ENCODE results near the gene CNNM2. TPM values are rescaled to one million over a fixed set of nuclear protein-coding genes. Genes with fewer than 3 reads are reported as not detected.

CNNM2 gene
- total RNA-seq, 1 donor from 2014 or later: 9.6 TPM

DNA sequence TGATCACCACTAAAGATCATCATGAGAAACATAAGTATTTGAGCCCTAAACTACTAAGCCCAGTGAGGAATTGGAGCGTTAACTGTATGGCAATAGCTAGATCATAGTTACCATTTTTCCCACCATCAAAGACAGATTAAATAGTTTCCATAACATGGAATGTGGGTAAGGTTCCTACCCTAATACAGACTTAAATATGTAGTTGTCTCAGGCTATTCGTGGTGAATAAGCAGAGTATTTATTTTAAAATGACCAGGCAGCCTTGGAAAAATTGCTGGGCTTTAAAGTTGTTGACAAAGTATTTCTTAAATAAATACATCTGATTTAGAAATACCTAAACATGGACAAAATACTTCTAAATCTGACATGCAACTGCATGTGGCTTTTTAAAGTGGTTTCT, 168.2 kb downstream of the CNNM2 start:
- no peak overlapping the region for H3K4me3 Mint-ChIP-seq
- no peak for DNase-seq (ENCODE audit: low read depth, low spot score)
- H3K36me3 Mint-ChIP-seq (ENCODE audit: low read depth): peaks cover 35% of the 10 kb centered on the region
- peaks cover 3% of the 10 kb centered on the region for H3K4me1 Mint-ChIP-seq
- H3K27ac Mint-ChIP-seq (ENCODE audit: unreplicated experiment): no peak overlapping the region
- no peaks in the 10 kb centered on the region for H3K9me3 Mint-ChIP-seq
- no peaks in the 10 kb centered on the region for H3K27me3 Mint-ChIP-seq (ENCODE audit: low read depth)
- TF ChIP-seq CTCF (conservative IDR thresholded peaks at IDR 0.05): no peak

GRCh38 chr10:103086799-103087198, 168.7 kb downstream of the CNNM2 start:
- Mint-ChIP-seq H3K4me1 (peaks cover 3% of the 10 kb centered on the region), H3K27ac (ENCODE audit: unreplicated experiment) (no peak overlapping the region), H3K27me3 (ENCODE audit: low read depth) (no peaks in the 10 kb centered on the region), H3K9me3 (no peaks in the 10 kb centered on the region), H3K36me3 (ENCODE audit: low read depth) (peaks cover 34% of the 10 kb centered on the region), H3K4me3 (no peak overlapping the region)
- DNase-seq (ENCODE audit: low read depth, low spot score): no peak
- no peak for TF ChIP-seq CTCF (conservative IDR thresholded peaks at IDR 0.05)

- no peak for TF ChIP-seq CTCF (conservative IDR thresholded peaks at IDR 0.05)
- Mint-ChIP-seq H3K27me3 (ENCODE audit: low read depth) (no peaks in the 10 kb centered on the region), H3K27ac (ENCODE audit: unreplicated experiment) (no peak overlapping the region), H3K4me3 (no peak overlapping the region), H3K4me1 (no peaks in the 10 kb centered on the region), H3K36me3 (ENCODE audit: low read depth) (peaks cover 34% of the 10 kb centered on the region), H3K9me3 (no peaks in the 10 kb centered on the region)
- no peak for DNase-seq (ENCODE audit: low read depth, low spot score)
These were observed 171.4 kb downstream of the CNNM2 start for GRCh38 chr10:103089493-103089892.

DNA sequence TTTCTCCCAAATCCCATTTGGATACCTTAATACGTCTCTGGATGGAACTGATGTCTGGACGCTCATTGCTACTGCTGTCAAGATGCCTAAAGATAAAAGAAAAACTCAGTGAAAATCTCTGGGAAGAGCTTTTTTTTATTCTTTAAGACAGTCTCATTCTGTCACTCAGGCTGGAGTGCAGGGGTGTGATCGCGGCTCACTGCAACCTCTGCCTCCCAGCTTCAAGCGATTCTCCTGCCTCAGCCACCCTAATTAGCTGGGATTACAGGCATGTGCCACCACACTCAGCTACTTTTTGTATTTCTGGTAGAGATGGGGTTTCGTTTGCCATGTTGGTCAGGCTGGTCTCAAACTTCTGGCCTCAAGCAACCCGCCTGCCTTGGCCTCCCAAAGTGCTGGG, 172.8 kb downstream of the CNNM2 start:
- Mint-ChIP-seq H3K27ac (ENCODE audit: unreplicated experiment) (no peak overlapping the region), H3K27me3 (ENCODE audit: low read depth) (no peaks in the 10 kb centered on the region), H3K4me1 (no peaks in the 10 kb centered on the region), H3K36me3 (ENCODE audit: low read depth) (peaks cover 34% of the 10 kb centered on the region), H3K4me3 (no peak overlapping the region), H3K9me3 (no peaks in the 10 kb centered on the region)
- no peak for TF ChIP-seq CTCF (conservative IDR thresholded peaks at IDR 0.05)
- DNase-seq (ENCODE audit: low read depth, low spot score): no peak

GRCh38 chr10:103095005-103095404, 176.9 kb downstream of the CNNM2 start:
- Mint-ChIP-seq H3K27ac (ENCODE audit: unreplicated experiment) (no peak overlapping the region), H3K27me3 (ENCODE audit: low read depth) (no peaks in the 10 kb centered on the region), H3K36me3 (ENCODE audit: low read depth) (peaks cover 13% of the 10 kb centered on the region), H3K4me3 (no peak overlapping the region), H3K9me3 (no peaks in the 10 kb centered on the region), H3K4me1 (no peaks in the 10 kb centered on the region)
- no peak for DNase-seq (ENCODE audit: low read depth, low spot score)
- TF ChIP-seq CTCF (conservative IDR thresholded peaks at IDR 0.05): no peak

GRCh38 chr10:103096130-103096529, 178.0 kb downstream of the CNNM2 start:
- H3K36me3 Mint-ChIP-seq (ENCODE audit: low read depth): peaks cover 9% of the 10 kb centered on the region
- no peaks in the 10 kb centered on the region for H3K9me3 Mint-ChIP-seq
- DNase-seq (ENCODE audit: low read depth, low spot score): no peak
- no peak overlapping the region for H3K4me3 Mint-ChIP-seq
- no peaks in the 10 kb centered on the region for H3K4me1 Mint-ChIP-seq
- TF ChIP-seq CTCF (conservative IDR thresholded peaks at IDR 0.05): no peak
- no peaks in the 10 kb centered on the region for H3K27me3 Mint-ChIP-seq (ENCODE audit: low read depth)
- no peak overlapping the region for H3K27ac Mint-ChIP-seq (ENCODE audit: unreplicated experiment)
